Natural killer cell (primary cell): Measurements from ENCODE around the gene VN1R4. TPM values are rescaled to one million over a fixed set of nuclear protein-coding genes. Genes with fewer than 3 reads are reported as not detected.

Source experiments
- ATAC-seq, 3 donors: fragments of 150-1000 bp in 2 of 3; fragments of 200-7000 bp in 1 of 3; cut with Tn5 transposase; 1 replicate in 1 of 3; 2 replicates in 2 of 3; pipeline ENCODE4 v1.10.0; 2021; ENCODE audit warnings: mild to moderate bottlenecking in 2 of 3, moderate library complexity in 2 of 3
- DNase-seq, 2 donors: peaks; one replicate each; pipeline versions ENCODE4 v3.0.0 to v3.0.0-alpha.2; 2013 to 2021; ENCODE audit warnings: mixed read lengths in 1 of 2
- H3K27ac ChIP-seq: one replicate; pipeline ENCODE4 v1.5.1; 2013; ENCODE audit warnings: mild to moderate bottlenecking, low read length
- H3K27me3 ChIP-seq: one replicate; pipeline ENCODE4 v1.6.1; 2013; ENCODE audit warnings: low read length; ENCODE audit not compliant: control insufficient read depth, insufficient read depth
- H3K36me3 ChIP-seq: one replicate; pipeline ENCODE4 v1.6.1; 2013; ENCODE audit warnings: low read length; ENCODE audit not compliant: control insufficient read depth, insufficient read depth
- H3K4me1 ChIP-seq: one replicate; pipeline ENCODE4 v1.6.1; 2013; ENCODE audit warnings: low read length; ENCODE audit not compliant: control insufficient read depth, insufficient read depth
- H3K4me3 ChIP-seq: one replicate; pipeline ENCODE4 v1.5.1; 2013; ENCODE audit warnings: low read length
- H3K9me3 ChIP-seq: one replicate; pipeline ENCODE4 v1.6.1; 2013; ENCODE audit warnings: low read length; ENCODE audit not compliant: control insufficient read depth, insufficient read depth
- H3K27ac Mint-ChIP-seq, 2 donors: one replicate each; pipeline ENCODE4 v1.8.0; 2022; ENCODE audit warnings: mild to moderate bottlenecking in 2 of 2, mixed read lengths in 2 of 2, moderate library complexity in 1 of 2
- H3K27me3 Mint-ChIP-seq, 2 donors: one replicate each; pipeline ENCODE4 v1.8.0; 2022; ENCODE audit warnings: low read depth in 2 of 2, mixed read lengths in 2 of 2
- H3K36me3 Mint-ChIP-seq: one replicate; pipeline ENCODE4 v1.8.0; 2022; ENCODE audit warnings: mixed read lengths
- H3K4me1 Mint-ChIP-seq, 2 donors: one replicate each; pipeline ENCODE4 v1.8.0; 2022; ENCODE audit warnings: mixed read lengths in 2 of 2
- H3K4me3 Mint-ChIP-seq: one replicate; pipeline ENCODE4 v1.8.0; 2022; ENCODE audit warnings: mild to moderate bottlenecking, moderate library complexity, mixed read lengths
- H3K9me3 Mint-ChIP-seq, 2 donors: one replicate each; pipeline ENCODE4 v1.8.0; 2022; ENCODE audit warnings: mixed read lengths in 2 of 2
- WGBS: methylation state at CpG from one replicate; pipeline ENCODE4 v1.1.7; 2013; ENCODE audit warnings: missing lambda C conversion rate; ENCODE audit not compliant: insufficient coverage; 5-methylcytosine and 5-hydroxymethylcytosine counted together
- intact Hi-C: fragments of 100-400 bp; cut with micrococcal nuclease; formaldehyde crosslinking; loops from one replicate; pipeline ENCODE4 v1.14.2; 2022
- total RNA-seq, 4 donors: library from RNA; stranded (reverse); fragments of 120-200 nt in 1 of 4; gene quantifications; one replicate each; pipeline versions ENCODE4 v1.2.3 to v1.2.4, GENCODE V29; 2013 to 2022
- TF ChIP-seq, protein P1 (sequence below): fragments of 200-600 bp; IDR thresholded peaks from one replicate; pipeline ENCODE4 v1.8.0; 2022; ENCODE audit warnings: antibody characterized with exemption

The VN1R4 gene
- total RNA-seq, 3 donors from 2014 or later (not counting 1 experiment from before 2014, with no cell fraction given) = not detected

GRCh38 chr19:53254411-53255341 is 12.8 kb downstream of the VN1R4 start, which contains the start of gene ZNF677:
ZNF677 (minus strand) TSS chr19:53254873; CDS start chr19:53251550, 3,323 bp downstream.
- Mint-ChIP-seq H3K27me3 (peaks cover 8 to 11% of the 10 kb centered on the region in 2 donors), H3K36me3 (peaks cover 42% of the 10 kb centered on the region), H3K27ac (peak within 1 kb of the TSS; percentile 63 to 89), H3K4me1 (peaks cover 11% of the 10 kb centered on the region in 2 donors), H3K4me3 (peak within 1 kb of the TSS; percentile 76), H3K9me3 (peaks cover 10 to 17% of the 10 kb centered on the region in 2 donors)
- TF ChIP-seq, protein P1, sequence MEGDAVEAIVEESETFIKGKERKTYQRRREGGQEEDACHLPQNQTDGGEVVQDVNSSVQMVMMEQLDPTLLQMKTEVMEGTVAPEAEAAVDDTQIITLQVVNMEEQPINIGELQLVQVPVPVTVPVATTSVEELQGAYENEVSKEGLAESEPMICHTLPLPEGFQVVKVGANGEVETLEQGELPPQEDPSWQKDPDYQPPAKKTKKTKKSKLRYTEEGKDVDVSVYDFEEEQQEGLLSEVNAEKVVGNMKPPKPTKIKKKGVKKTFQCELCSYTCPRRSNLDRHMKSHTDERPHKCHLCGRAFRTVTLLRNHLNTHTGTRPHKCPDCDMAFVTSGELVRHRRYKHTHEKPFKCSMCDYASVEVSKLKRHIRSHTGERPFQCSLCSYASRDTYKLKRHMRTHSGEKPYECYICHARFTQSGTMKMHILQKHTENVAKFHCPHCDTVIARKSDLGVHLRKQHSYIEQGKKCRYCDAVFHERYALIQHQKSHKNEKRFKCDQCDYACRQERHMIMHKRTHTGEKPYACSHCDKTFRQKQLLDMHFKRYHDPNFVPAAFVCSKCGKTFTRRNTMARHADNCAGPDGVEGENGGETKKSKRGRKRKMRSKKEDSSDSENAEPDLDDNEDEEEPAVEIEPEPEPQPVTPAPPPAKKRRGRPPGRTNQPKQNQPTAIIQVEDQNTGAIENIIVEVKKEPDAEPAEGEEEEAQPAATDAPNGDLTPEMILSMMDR = no peak
- peak; percentile 85 to 87 for DNase-seq
- Histone ChIP-seq H3K9me3 (peaks cover 20% of the 10 kb centered on the region), H3K27ac (peak within 1 kb of the TSS; percentile 76), H3K4me3 (peak within 1 kb of the TSS; percentile 71), H3K36me3 (peaks cover 16% of the 10 kb centered on the region), H3K4me1 (peaks cover 11% of the 10 kb centered on the region), H3K27me3 (no peaks in the 10 kb centered on the region)
- intact Hi-C loops = loop anchor here (2.0 to 5.0 kb wide), 2 partner anchors 57 to 78 kb away; partner anchors contain the start of gene ZNF845
- 5% methylated on average over 72 of the region's 72 CpGs for WGBS
- peak; percentile 99 to 100 (median 100) for ATAC-seq

DNA sequence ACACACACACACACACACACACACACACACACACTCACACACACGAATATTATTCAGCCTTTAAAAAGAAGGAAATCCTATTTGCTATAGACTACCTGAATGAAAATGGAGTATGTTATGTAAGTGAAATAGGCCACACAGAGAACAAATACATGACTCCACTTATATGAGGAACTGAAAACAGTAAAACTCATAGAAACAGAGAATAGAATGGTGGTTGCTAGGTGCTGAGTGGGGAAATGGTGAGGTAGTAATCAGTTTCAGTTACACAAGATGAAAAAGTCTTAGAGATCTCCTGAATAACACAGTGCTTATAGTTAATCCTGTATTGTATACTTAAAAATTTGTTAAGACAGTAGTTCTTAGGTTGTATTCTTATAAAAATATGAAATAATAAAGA is 21.0 kb downstream of the VN1R4 start:
- Mint-ChIP-seq H3K9me3 (peaks cover 7 to 30% of the 10 kb centered on the region in 2 donors), H3K27ac (no peak overlapping the region), H3K36me3 (peaks cover 78% of the 10 kb centered on the region), H3K4me1 (no peaks in the 10 kb centered on the region), H3K4me3 (no peak overlapping the region), H3K27me3 (no peaks in the 10 kb centered on the region)
- Histone ChIP-seq H3K4me3 (no peak overlapping the region), H3K4me1 (no peaks in the 10 kb centered on the region), H3K27me3 (no peaks in the 10 kb centered on the region), H3K27ac (no peak overlapping the region), H3K36me3 (peaks cover 34% of the 10 kb centered on the region), H3K9me3 (peaks cover 29% of the 10 kb centered on the region)
- ATAC-seq (no peak), DNase-seq (no peak)
- WGBS = no CpG with 5 or more reads among the region's 1 CpG
- TF ChIP-seq, protein P1 = no peak
- intact Hi-C loops = no loop called here

GRCh38 chr19:53237114-53237777 is 30.3 kb downstream of the VN1R4 start:
- Histone ChIP-seq H3K4me3 (no peak overlapping the region), H3K4me1 (no peaks in the 10 kb centered on the region), H3K9me3 (peaks cover 50% of the 10 kb centered on the region), H3K36me3 (peaks cover 23% of the 10 kb centered on the region), H3K27ac (no peak overlapping the region), H3K27me3 (no peaks in the 10 kb centered on the region)
- Mint-ChIP-seq H3K4me1 (no peaks in the 10 kb centered on the region), H3K36me3 (peaks cover 64% of the 10 kb centered on the region), H3K4me3 (no peak overlapping the region), H3K27me3 (no peaks in the 10 kb centered on the region), H3K9me3 (peaks cover 17 to 43% of the 10 kb centered on the region in 2 donors), H3K27ac (no peak overlapping the region)
- WGBS = 83% methylated on average over 3 of the region's 4 CpGs
- DNase-seq (no peak), ATAC-seq (no peak)
- TF ChIP-seq, protein P1 = no peak
- intact Hi-C loops = no loop called here
